K562 (cell line): ENCODE measurements around the gene APC2. TPM values are rescaled to one million over a fixed set of nuclear protein-coding genes. Genes with fewer than 3 reads are reported as not detected.

Source experiments
- CBX3 ChIP-seq, 2 experiments: IDR thresholded peaks; 1 replicate in 1 of 2; 2 replicates in 1 of 2; pipeline ENCODE4 v1.6.1; 2012; ENCODE audit warnings: inconsistent platforms in 2 of 2, low read length in 2 of 2, borderline replicate concordance in 1 of 2, control low read depth in 1 of 2
- CCNT2 ChIP-seq: IDR thresholded peaks from 2 replicates; pipeline ENCODE4 v1.6.1; 2011; ENCODE audit warnings: borderline replicate concordance, low read depth, mild to moderate bottlenecking, moderate library complexity, mixed read lengths, low read length; ENCODE audit not compliant: insufficient read length; ENCODE audit errors: extremely low read depth
- E2F8 ChIP-seq: fragments of 450-650 bp; IDR thresholded peaks from 2 replicates; pipeline ENCODE4 v1.7.1; 2018; ENCODE audit warnings: mild to moderate bottlenecking, low read depth; ENCODE audit not compliant: partially characterized antibody
- EP400 ChIP-seq: fragments of 450-650 bp; IDR thresholded peaks from 2 replicates; pipeline ENCODE4 v1.6.1; 2017; ENCODE audit warnings: antibody characterized with exemption, mild to moderate bottlenecking, moderate library complexity
- FOXJ2 ChIP-seq: fragments of 200-800 bp; sonication (Bioruptor generic); IDR thresholded peaks from 2 replicates; pipeline ENCODE4 v1.6.1; 2016; ENCODE audit warnings: missing genetic modification characterization, missing compliant biosample characterization
- FOXP1 ChIP-seq: sonication (generic); formaldehyde crosslinking; IDR thresholded peaks from 2 replicates; pipeline ENCODE4 v1.8.0; 2022; ENCODE audit warnings: mild to moderate bottlenecking, missing genetic modification reagents
- HDAC1 ChIP-seq, 2 experiments: fragments of 450-650 bp; IDR thresholded peaks; 2 replicates each; pipeline ENCODE4 v1.6.1; 2016 to 2017; ENCODE audit warnings: inconsistent platforms in 1 of 2, mild to moderate bottlenecking in 1 of 2, moderate library complexity in 1 of 2
- KDM4B ChIP-seq, 2 experiments: fragments of 450-650 bp in 1 of 2; sonication (generic) in 1 of 2; IDR thresholded peaks; 2 replicates each; pipeline ENCODE4 v1.6.1; 2016 to 2017; ENCODE audit warnings: borderline replicate concordance in 2 of 2, antibody characterized with exemption in 1 of 2, low read depth in 1 of 2, mild to moderate bottlenecking in 1 of 2
- MNT ChIP-seq, 2 experiments: fragments of 450-650 bp; conservative IDR thresholded peaks; 2 replicates each; pipeline ENCODE4 v1.6.1; 2017; ENCODE audit warnings: mild to moderate bottlenecking in 2 of 2, moderate library complexity in 2 of 2
- NFIC ChIP-seq: fragments of 450-650 bp; IDR thresholded peaks from 2 replicates; pipeline ENCODE4 v1.6.1; 2017; ENCODE audit warnings: mild to moderate bottlenecking, inconsistent platforms
- SMAD2 ChIP-seq: fragments of 150-350 bp; IDR thresholded peaks from 2 replicates; pipeline ENCODE4 v1.6.1; 2014; ENCODE audit warnings: low read depth, mild to moderate bottlenecking, low read length
- TCF3 ChIP-seq: sonication (generic); formaldehyde crosslinking; IDR thresholded peaks from 2 replicates; pipeline ENCODE4 v1.4.0; 2020; ENCODE audit warnings: mild to moderate bottlenecking, missing genetic modification reagents
- TCF7 ChIP-seq: sonication (generic); IDR thresholded peaks from 2 replicates; pipeline ENCODE4 v1.6.1; 2016; ENCODE audit warnings: antibody characterized with exemption, borderline replicate concordance
- ZBTB43 ChIP-seq: sonication (generic); formaldehyde crosslinking; IDR thresholded peaks from 2 replicates; pipeline ENCODE4 v1.8.0; 2023; ENCODE audit warnings: mild to moderate bottlenecking, missing genetic modification reagents
- ZNF197 ChIP-seq: fragments of 200-800 bp; sonication (Bioruptor generic); IDR thresholded peaks from 2 replicates; pipeline ENCODE4 v1.6.1; 2016; ENCODE audit warnings: low read depth, missing genetic modification characterization, missing compliant biosample characterization
- ZNF395 ChIP-seq: fragments of 200-800 bp; sonication (Bioruptor generic); IDR thresholded peaks from 2 replicates; pipeline ENCODE4 v1.6.1; 2017; ENCODE audit warnings: missing genetic modification characterization, missing compliant biosample characterization
- ZNF408 ChIP-seq: fragments of 250-450 bp; sonication (Bioruptor Pico); IDR thresholded peaks from 2 replicates; pipeline ENCODE4 v1.4.0; 2020; ENCODE audit warnings: low read depth, mild to moderate bottlenecking, moderate library complexity
- polyA plus RNA-seq, 8 experiments: library from polyadenylated mRNA; depleted of rRNA in 4 of 8; stranded (reverse) in 5 of 8; unstranded in 3 of 8; fragments of >200 nt; fragmentation: Nextera tagmentation in 2 of 8; fragmentation: Illumina TruSeq in 1 of 8; extraction: Ambion mirVana in 2 of 8; extraction: Trizol in 1 of 8; gene quantifications; 2 replicates each; pipeline versions ENCODE4 v1.2.1 to v1.2.3, GENCODE V29; 2011 to 2014; ENCODE audit warnings: inconsistent platforms in 1 of 8, missing spikeins in 1 of 8
- total RNA-seq, 7 experiments: library from RNA; depleted of rRNA in 6 of 7; stranded (reverse); fragments of >200 nt in 6 of 7; fragmentation: Illumina TruSeq in 2 of 7; extraction: Trizol in 2 of 7; gene quantifications; 2 replicates each; pipeline versions ENCODE4 v1.2.1 to v1.2.3, GENCODE V29; 2011 to 2021; ENCODE audit warnings: low replicate concordance in 1 of 7

The APC2 gene
- total and polyA plus RNA-seq, 9 of the 15 experiments (the other 6 are each of a cell fraction or from before 2014, with no cell fraction given) = 0.01 to 0.40 (median 0.05) TPM; not detected in 3

- TF ChIP-seq E2F8 (peak; percentile 60), TCF7 (peak; percentile 22; the same call in 1 of the 2 replicates), FOXP1 (CRISPR knock-in tag) (peak; percentile 61), ZBTB43 (CRISPR knock-in tag) (0 out of 2 replicates have a peak, but pooled peaks have one; percentile 71), CCNT2 (peak; percentile 89), MNT (conservative IDR thresholded peaks at IDR 0.05) (peak; percentile 86 to 95), HDAC1 (IDR thresholded peaks at IDR 0.05) (peak in 1 of 2 experiments; percentile 84; a peak in 2 of 4 replicates), TCF3 (CRISPR knock-in tag) (0 out of 2 replicates have a peak, but pooled peaks have one; percentile 7), NFIC (peak; percentile 21; the same call in 1 of the 2 replicates), FOXJ2 (tag) (peak; percentile 72; the same call in 1 of the 2 replicates), ZNF408 (no peak), SMAD2 (no peak), ZNF395 (CRISPR knock-in tag) (peak; percentile 94), CBX3 (IDR thresholded peaks at IDR 0.05; ENCODE audit: borderline replicate concordance in 1 of 2, low read length in 2 of 2) (peak in 1 of 2 experiments; percentile 82; a peak in 1 of 3 replicates), KDM4B (IDR thresholded peaks at IDR 0.05; ENCODE audit: borderline replicate concordance in 2 of 2, low read depth in 1 of 2) (0 out of 4 replicates have a peak, but pooled peaks of 1 of the 2 experiments have one; percentile 52), ZNF197 (CRISPR knock-in tag) (peak; percentile 99), EP400 (peak; percentile 85)
These were observed 43.0 kb upstream of the APC2 start (continued) for GRCh38 chr19:1406774-1407527.
